ENCODE results near the gene DYNLRB1. TPM values are rescaled to one million over a fixed set of nuclear protein-coding genes. Genes with fewer than 3 reads are reported as not detected.

DYNLRB1 gene
- total RNA-seq, 1 donor: 144 TPM

- H3K4me3 ChIP-seq (ENCODE audit: low read depth, low read length): no peak overlapping the region
- DNase-seq (ENCODE audit: low read depth): no peak
- TF ChIP-seq CTCF (IDR thresholded peaks at IDR 0.05; ENCODE audit: insufficient read depth, low read length): no peak
These were observed 15.4 kb upstream of the DYNLRB1 start for GRCh38 chr20:34500823-34501222.

- DNase-seq (ENCODE audit: low read depth): no peak
- TF ChIP-seq CTCF (IDR thresholded peaks at IDR 0.05; ENCODE audit: insufficient read depth, low read length): no peak
- H3K4me3 ChIP-seq (ENCODE audit: low read depth, low read length): no peak overlapping the region
These were observed 9.7 kb upstream of the DYNLRB1 start for GRCh38 chr20:34506480-34506879.

GRCh38 chr20:34507702-34508413 is 8.4 kb upstream of the DYNLRB1 start:
- no peak overlapping the region for H3K4me3 ChIP-seq (ENCODE audit: low read depth, low read length)
- TF ChIP-seq CTCF (IDR thresholded peaks at IDR 0.05; ENCODE audit: insufficient read depth, low read length): no peak
- DNase-seq (ENCODE audit: low read depth): no peak

- DNase-seq (ENCODE audit: low read depth): no peak
- no peak overlapping the region for H3K4me3 ChIP-seq (ENCODE audit: low read depth, low read length)
- TF ChIP-seq CTCF (IDR thresholded peaks at IDR 0.05; ENCODE audit: insufficient read depth, low read length): no peak
These were observed 5.6 kb upstream of the DYNLRB1 start for GRCh38 chr20:34510575-34510974.

- no peak for DNase-seq (ENCODE audit: low read depth)
- no peak for TF ChIP-seq CTCF (IDR thresholded peaks at IDR 0.05; ENCODE audit: insufficient read depth, low read length)
- H3K4me3 ChIP-seq (ENCODE audit: low read depth, low read length): no peak overlapping the region
These were observed 4.3 kb upstream of the DYNLRB1 start for GRCh38 chr20:34511891-34512265.

GRCh38 chr20:34512266-34512954 is 3.8 kb upstream of the DYNLRB1 start:
- H3K4me3 ChIP-seq (ENCODE audit: low read depth, low read length): no peak overlapping the region
- no peak for TF ChIP-seq CTCF (IDR thresholded peaks at IDR 0.05; ENCODE audit: insufficient read depth, low read length)
- DNase-seq (ENCODE audit: low read depth): no peak
